Prostate gland (tissue), 2 donors: ENCODE data around the gene ATP6V0A4.

ENCODE experiments used
- POLR2A ChIP-seq: fragments of 450-650 bp; IDR thresholded peaks from one replicate; pipeline ENCODE4 v1.6.1; 2016; ENCODE audit warnings: antibody characterized with exemption, mild to moderate bottlenecking
- TF ChIP-seq, protein P1 (sequence below), 4 experiments: fragments of 200-600 bp in 2 of 4; fragments of 450-650 bp in 2 of 4; sonication (generic) in 2 of 4; IDR thresholded peaks; 1 replicate in 3 of 4; 2 replicates in 1 of 4; pipeline ENCODE4 v1.5.1; 2016 to 2019; ENCODE audit warnings: antibody characterized with exemption in 4 of 4, mild to moderate bottlenecking in 2 of 4, moderate library complexity in 2 of 4

- TF ChIP-seq, protein P1, sequence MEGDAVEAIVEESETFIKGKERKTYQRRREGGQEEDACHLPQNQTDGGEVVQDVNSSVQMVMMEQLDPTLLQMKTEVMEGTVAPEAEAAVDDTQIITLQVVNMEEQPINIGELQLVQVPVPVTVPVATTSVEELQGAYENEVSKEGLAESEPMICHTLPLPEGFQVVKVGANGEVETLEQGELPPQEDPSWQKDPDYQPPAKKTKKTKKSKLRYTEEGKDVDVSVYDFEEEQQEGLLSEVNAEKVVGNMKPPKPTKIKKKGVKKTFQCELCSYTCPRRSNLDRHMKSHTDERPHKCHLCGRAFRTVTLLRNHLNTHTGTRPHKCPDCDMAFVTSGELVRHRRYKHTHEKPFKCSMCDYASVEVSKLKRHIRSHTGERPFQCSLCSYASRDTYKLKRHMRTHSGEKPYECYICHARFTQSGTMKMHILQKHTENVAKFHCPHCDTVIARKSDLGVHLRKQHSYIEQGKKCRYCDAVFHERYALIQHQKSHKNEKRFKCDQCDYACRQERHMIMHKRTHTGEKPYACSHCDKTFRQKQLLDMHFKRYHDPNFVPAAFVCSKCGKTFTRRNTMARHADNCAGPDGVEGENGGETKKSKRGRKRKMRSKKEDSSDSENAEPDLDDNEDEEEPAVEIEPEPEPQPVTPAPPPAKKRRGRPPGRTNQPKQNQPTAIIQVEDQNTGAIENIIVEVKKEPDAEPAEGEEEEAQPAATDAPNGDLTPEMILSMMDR (IDR thresholded peaks at IDR 0.05) = no peak
- TF ChIP-seq POLR2A = no peak
Measured at GRCh38 chr7:138705167-138705566, 92.8 kb downstream of the ATP6V0A4 start.
